ENCODE measurements around the gene GLRX3.

GLRX3 gene

DNA sequence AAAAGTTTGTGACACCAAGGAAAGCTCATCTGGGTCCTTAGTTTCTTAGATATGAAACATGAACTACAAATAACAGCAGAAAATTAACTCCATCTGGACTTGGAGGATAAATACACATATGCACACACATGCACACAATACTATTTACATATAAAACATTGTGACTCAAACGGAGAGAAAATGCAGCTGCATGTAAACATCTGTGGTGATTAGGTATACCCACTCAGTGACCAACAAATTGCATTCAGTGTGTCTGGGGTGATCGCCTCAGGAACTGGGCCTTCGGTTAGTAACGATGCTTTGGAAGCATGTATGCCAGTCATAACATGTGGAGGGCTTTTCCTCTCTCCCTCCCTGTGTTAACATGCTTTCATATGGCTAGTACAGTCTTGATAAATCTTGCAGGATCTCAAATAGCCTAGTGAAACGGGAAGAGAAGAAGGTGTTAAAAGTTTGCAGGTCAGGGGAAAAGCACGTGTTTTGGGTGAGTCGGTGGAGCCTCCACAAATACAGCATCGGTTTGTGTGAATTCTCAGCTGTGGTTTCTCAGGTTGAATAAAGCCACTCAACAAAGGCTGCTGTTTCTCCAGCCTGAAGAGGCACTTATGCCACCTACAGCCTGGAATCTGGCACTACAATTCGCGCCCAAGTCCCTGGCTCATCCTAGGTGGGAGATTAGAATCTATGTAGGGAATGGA lies 8.7 kb upstream of the GLRX3 start:
- no peak for DNase-seq (ENCODE audit: low spot score)
- TF ChIP-seq, protein P1, sequence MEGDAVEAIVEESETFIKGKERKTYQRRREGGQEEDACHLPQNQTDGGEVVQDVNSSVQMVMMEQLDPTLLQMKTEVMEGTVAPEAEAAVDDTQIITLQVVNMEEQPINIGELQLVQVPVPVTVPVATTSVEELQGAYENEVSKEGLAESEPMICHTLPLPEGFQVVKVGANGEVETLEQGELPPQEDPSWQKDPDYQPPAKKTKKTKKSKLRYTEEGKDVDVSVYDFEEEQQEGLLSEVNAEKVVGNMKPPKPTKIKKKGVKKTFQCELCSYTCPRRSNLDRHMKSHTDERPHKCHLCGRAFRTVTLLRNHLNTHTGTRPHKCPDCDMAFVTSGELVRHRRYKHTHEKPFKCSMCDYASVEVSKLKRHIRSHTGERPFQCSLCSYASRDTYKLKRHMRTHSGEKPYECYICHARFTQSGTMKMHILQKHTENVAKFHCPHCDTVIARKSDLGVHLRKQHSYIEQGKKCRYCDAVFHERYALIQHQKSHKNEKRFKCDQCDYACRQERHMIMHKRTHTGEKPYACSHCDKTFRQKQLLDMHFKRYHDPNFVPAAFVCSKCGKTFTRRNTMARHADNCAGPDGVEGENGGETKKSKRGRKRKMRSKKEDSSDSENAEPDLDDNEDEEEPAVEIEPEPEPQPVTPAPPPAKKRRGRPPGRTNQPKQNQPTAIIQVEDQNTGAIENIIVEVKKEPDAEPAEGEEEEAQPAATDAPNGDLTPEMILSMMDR (IDR thresholded peaks at IDR 0.05): peak; percentile 77

DNA sequence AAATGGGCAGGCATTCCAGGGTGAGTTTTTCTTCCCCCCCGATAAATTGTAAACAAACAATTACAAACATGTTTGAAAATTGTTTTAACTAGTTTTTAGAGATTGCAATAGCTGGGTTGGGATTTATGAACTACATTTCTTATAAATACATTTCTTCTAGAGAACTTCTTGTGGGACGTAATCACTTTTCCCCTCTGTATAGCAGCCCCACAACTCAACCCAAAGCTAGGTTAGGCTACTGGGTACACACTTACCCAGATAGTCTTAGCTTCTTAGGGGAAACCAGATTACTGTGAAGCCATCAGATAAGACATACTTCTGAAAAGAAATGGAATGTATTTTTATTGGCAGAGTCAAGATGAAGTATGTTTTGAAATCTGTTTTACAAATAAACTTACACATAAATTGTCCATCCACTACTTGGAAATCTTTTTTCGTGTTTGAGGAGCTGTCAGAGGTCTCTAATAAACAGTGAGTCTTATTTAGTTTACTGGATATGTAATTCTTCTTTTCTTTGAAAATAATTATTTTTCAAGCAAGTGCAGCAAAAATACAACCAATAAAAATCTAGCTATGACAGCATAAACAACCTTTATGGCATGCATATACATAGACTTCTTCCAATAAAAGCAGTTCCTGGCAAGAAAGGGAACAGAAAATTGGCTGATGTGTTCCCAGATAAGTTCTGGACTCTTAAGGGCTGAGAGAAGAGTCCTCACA lies 8.0 kb upstream of the GLRX3 start:
- Histone ChIP-seq H3K4me3 (no peak overlapping the region), H3K27ac (no peak overlapping the region)
- TF ChIP-seq, protein P1 (IDR thresholded peaks at IDR 0.05): peak; percentile 16
- no peak for DNase-seq (ENCODE audit: low spot score)

More for the DNA sequence above, 8.7 kb upstream of the GLRX3 start:
- Histone ChIP-seq H3K4me3 (no peak overlapping the region), H3K27ac (no peak overlapping the region)

- Histone ChIP-seq H3K27ac (no peak overlapping the region), H3K4me3 (no peak overlapping the region)
- DNase-seq (ENCODE audit: low spot score): no peak
- TF ChIP-seq, protein P1 (IDR thresholded peaks at IDR 0.05): no peak
Observed at GRCh38 chr10:130128922-130129321, 7.3 kb upstream of the GLRX3 start.

DNA sequence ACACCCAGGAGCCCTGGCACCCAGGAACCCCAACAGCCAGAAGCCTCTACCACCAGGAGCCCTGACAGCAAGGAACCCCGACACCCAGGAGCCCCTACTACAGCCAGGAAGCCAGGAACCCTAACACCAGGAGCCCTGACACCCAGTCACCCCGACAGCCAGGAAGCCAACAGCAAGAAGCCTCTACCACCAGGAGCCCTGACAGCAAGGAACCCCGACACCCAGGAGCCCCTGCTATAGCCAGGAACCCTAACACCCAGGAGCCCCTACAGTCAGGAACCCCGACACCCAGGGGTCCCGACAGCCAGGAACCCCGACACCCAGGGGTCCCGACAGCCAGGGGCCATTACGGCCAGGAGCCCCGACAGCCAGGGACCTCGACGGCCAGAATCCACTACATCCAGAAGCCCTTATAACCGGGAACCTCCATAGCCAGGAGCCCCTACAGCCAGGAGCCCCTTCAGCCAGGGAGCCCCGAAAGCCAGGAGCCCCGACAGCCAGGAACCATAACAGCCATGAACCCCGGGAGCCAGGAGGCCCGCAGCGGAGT lies 440 bp upstream of the GLRX3 start:
- H3K4me3 ChIP-seq: peak overlapping the region; percentile 91
- DNase-seq (ENCODE audit: low spot score): no peak
- TF ChIP-seq, protein P1 (IDR thresholded peaks at IDR 0.05): no peak
- peak overlapping the region; percentile 47 to 86 for H3K27ac ChIP-seq

- H3K4me3 ChIP-seq: peak overlapping the region; percentile 91
- H3K27ac ChIP-seq: peak overlapping the region; percentile 47 to 86
- DNase-seq (ENCODE audit: low spot score): no peak
- TF ChIP-seq, protein P1 (IDR thresholded peaks at IDR 0.05): no peak
Observed at GRCh38 chr10:130137090-130137448, 878 bp downstream of the GLRX3 start.

DNA sequence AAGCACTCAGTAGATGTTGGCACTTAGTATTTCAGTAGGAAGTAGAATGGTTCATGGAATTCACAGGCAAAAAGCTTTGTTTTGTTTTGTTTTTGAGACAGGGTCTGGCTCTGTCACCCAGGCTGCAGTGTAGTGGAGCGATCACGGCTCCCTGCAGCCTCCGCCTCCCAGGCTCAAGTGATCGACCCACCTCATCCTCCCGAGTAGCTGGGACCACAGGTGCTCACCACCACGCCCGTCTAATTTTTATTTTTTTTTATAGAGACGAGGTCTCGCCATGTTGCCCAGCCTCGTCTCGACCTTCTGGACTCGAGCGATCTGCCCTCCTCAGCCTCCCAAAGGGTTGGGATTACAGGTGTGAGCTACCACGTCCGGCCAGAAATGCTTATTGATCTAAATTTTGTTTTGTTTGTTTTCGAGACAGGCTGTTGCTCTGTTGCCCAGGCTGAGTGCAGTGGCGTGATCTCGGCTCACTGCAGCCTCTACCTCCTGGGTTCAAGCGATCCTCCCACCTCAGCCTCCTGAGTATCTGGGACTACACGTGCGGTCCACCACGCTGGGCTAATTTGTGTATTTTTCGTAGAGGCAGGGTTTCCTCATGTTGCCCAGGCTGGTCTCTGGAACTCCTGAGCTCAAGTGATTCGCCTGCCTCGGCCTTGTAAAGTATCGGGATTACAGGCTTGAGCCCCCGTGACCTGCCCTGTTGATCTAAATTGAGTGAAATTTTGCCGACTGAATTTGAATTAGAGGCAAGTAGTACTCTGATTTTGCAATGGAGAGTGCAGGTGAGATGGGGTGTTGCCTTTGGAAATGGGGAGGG lies 1.7 kb downstream of the GLRX3 start:
- H3K4me3 ChIP-seq: peak overlapping the region; percentile 91
- no peak overlapping the region for H3K27ac ChIP-seq
- TF ChIP-seq, protein P1 (IDR thresholded peaks at IDR 0.05): no peak
- no peak for DNase-seq (ENCODE audit: low spot score)

Data from coronary artery (tissue), 2 donors.